ENCODE data around the gene UTP18.

The UTP18 gene

DNA sequence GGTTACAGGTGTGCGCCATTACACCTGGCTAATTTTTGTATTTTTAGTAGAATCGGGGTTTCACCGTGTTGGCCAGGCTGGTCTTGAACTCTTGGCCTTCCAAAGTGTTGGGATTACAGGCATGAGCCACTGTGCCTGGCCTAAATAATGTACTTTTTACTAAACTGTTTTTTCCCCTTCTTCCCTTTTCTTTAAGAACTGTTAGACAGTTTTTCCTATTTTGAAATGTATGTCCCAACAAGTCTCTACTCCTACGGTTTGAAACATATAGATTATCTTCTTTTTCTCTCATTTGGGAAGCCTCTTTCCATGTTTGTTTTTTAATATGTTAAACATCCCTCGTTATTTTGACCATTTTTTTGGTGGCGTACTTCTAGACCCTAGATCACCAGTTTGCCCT, 9.6 kb downstream of the UTP18 start:
- Histone ChIP-seq H3K4me1 (ENCODE audit: insufficient read depth, low read length, severe bottlenecking) (no peaks in the 10 kb centered on the region), H3K27me3 (ENCODE audit: insufficient read depth, low read length) (no peaks in the 10 kb centered on the region), H3K9me3 (ENCODE audit: low read length) (no peaks in the 10 kb centered on the region), H2AFZ (ENCODE audit: low read length) (no peak overlapping the region), H3K79me2 (ENCODE audit: insufficient read depth, low read length) (no peaks in the 10 kb centered on the region), H3K4me3 (ENCODE audit: low read depth, low read length, poor library complexity, severe bottlenecking) (no peak overlapping the region), H3K27ac (ENCODE audit: low read depth, low read length, poor library complexity, severe bottlenecking) (no peak overlapping the region), H4K20me1 (ENCODE audit: insufficient read depth, low read length) (no peaks in the 10 kb centered on the region), H3K36me3 (ENCODE audit: insufficient read depth, low read length) (peaks cover 92% of the 10 kb centered on the region), H3K4me2 (ENCODE audit: low read length) (no peak overlapping the region), H3K9me2 (ENCODE audit: low read depth, low read length) (no peaks in the 10 kb centered on the region), H3F3A (ENCODE audit: insufficient read depth, low read length) (no peaks in the 10 kb centered on the region), H3K9ac (ENCODE audit: low read length) (no peak overlapping the region)
- TF ChIP-seq EZH2 (IDR thresholded peaks at IDR 0.05; ENCODE audit: borderline replicate concordance, low read length) (no peak), CTCF (IDR thresholded peaks at IDR 0.05; ENCODE audit: low read length) (no peak)

GRCh38 chr17:51270636-51271035, 10.3 kb downstream of the UTP18 start:
- Histone ChIP-seq H3K27ac (ENCODE audit: low read depth, low read length, poor library complexity, severe bottlenecking) (no peak overlapping the region), H2AFZ (ENCODE audit: low read length) (no peak overlapping the region), H4K20me1 (ENCODE audit: insufficient read depth, low read length) (no peaks in the 10 kb centered on the region), H3K4me3 (ENCODE audit: low read depth, low read length, poor library complexity, severe bottlenecking) (no peak overlapping the region), H3K9me3 (ENCODE audit: low read length) (no peaks in the 10 kb centered on the region), H3F3A (ENCODE audit: insufficient read depth, low read length) (no peaks in the 10 kb centered on the region; the same call in 1 of the 2 replicates), H3K27me3 (ENCODE audit: insufficient read depth, low read length) (no peaks in the 10 kb centered on the region), H3K9ac (ENCODE audit: low read length) (no peak overlapping the region), H3K9me2 (ENCODE audit: low read depth, low read length) (no peaks in the 10 kb centered on the region), H3K79me2 (ENCODE audit: insufficient read depth, low read length) (no peaks in the 10 kb centered on the region), H3K36me3 (ENCODE audit: insufficient read depth, low read length) (peaks cover 94% of the 10 kb centered on the region), H3K4me1 (ENCODE audit: insufficient read depth, low read length, severe bottlenecking) (no peaks in the 10 kb centered on the region), H3K4me2 (ENCODE audit: low read length) (no peak overlapping the region)
- TF ChIP-seq EZH2 (IDR thresholded peaks at IDR 0.05; ENCODE audit: borderline replicate concordance, low read length) (no peak), CTCF (IDR thresholded peaks at IDR 0.05; ENCODE audit: low read length) (no peak)

GRCh38 chr17:51272812-51273211, 12.5 kb downstream of the UTP18 start:
- H4K20me1 ChIP-seq (ENCODE audit: insufficient read depth, low read length), result no peaks in the 10 kb centered on the region
- peaks cover 94% of the 10 kb centered on the region for H3K36me3 ChIP-seq (ENCODE audit: insufficient read depth, low read length)

More at GRCh38 chr17:51272812-51273211, 12.5 kb downstream of the UTP18 start:
- Histone ChIP-seq H3K4me3 (ENCODE audit: low read depth, low read length, poor library complexity, severe bottlenecking) (no peak overlapping the region), H3K79me2 (ENCODE audit: insufficient read depth, low read length) (no peaks in the 10 kb centered on the region), H3K27ac (ENCODE audit: low read depth, low read length, poor library complexity, severe bottlenecking) (no peak overlapping the region), H3K27me3 (ENCODE audit: insufficient read depth, low read length) (no peaks in the 10 kb centered on the region), H3F3A (ENCODE audit: insufficient read depth, low read length) (no peaks in the 10 kb centered on the region; the same call in 1 of the 2 replicates), H3K4me2 (ENCODE audit: low read length) (no peak overlapping the region), H3K4me1 (ENCODE audit: insufficient read depth, low read length, severe bottlenecking) (no peaks in the 10 kb centered on the region), H3K9me2 (ENCODE audit: low read depth, low read length) (no peaks in the 10 kb centered on the region), H2AFZ (ENCODE audit: low read length) (no peak overlapping the region), H3K9ac (ENCODE audit: low read length) (no peak overlapping the region), H3K9me3 (ENCODE audit: low read length) (no peaks in the 10 kb centered on the region)
- TF ChIP-seq CTCF (IDR thresholded peaks at IDR 0.05; ENCODE audit: low read length) (no peak), EZH2 (IDR thresholded peaks at IDR 0.05; ENCODE audit: borderline replicate concordance, low read length) (no peak)
